DMS 273 treated with DMSO at 0.1 percent for 48 hours (cell line): ENCODE data around the gene NKAIN4.

Experiments
- DNase-seq: peaks from one replicate; lab custom pipeline; 2025; lab: John Stamatoyannopoulos, UW

The NKAIN4 gene

DNA sequence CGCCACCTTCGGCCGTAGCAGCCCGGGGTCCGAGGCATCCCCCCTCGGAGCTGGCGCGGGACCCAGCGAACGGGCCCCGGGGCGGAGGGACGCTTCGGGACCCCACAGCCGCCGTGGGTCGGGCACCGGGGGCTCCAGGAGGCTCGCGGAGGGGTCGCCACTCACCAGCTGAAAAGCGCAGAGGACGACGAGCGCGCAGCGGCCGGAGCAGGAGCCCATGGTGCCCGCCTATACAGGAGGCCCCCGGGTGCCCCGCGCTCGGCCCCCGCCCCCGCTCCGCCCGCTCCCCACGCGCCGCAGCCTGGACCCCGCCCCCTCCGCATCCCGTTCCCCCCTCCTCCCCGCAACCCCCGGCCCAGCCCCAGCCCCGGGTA, at the start of gene NKAIN4:
TSS of gene NKAIN4 (minus strand) at position 232 of the 374 bp plus-strand sequence. CDS start at position 219, 13 bp downstream.
- no peak for DNase-seq

DNA sequence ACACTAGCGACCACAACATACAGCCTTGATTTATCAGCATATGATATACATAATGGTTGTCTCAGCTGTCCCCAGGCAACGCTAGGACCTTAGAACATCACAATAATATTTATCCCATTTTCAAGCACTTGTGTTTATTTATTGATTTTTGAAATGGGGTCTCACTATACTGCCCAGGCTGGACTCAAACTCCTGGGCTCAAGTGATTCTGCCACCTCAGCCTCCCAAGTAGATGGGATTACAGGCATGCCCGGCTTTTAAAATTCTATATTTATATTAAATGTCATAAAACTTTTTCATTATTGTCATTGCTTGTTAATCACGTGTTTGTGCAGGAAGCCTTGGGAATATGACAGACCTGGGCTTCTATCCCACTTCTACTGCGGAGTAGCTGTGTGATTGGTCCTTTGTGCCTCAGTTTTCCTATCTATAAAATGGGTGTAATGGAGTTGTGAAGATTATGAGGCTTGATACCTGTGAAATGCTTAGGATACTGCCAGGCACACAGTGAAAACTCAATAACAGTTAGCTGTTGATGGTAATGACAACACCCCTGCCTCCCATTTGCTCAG, 48.9 kb upstream of the NKAIN4 start:
- DNase-seq: no peak

DNA sequence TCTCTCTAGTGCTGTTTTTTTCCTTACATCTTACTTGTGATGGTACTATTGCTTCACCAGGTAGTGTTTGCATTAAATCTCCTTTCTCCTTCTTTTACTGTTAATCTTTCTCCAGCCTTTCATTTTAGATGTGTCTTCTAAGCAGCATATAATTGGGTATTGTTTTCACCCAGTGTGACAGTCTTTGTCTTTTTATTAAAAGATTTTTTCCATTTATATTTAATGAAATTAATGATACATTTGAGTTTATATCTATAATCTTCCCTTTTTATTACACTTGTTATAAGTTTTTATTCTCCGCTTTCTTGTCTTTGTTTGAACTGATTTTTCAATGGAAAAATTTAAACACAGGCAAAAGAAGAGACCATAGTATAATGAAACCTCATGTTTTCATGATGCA, 47.4 kb upstream of the NKAIN4 start:
- DNase-seq: no peak

- no peak for DNase-seq
These were observed 44.6 kb upstream of the NKAIN4 start for GRCh38 chr20:63298731-63299312.

DNA sequence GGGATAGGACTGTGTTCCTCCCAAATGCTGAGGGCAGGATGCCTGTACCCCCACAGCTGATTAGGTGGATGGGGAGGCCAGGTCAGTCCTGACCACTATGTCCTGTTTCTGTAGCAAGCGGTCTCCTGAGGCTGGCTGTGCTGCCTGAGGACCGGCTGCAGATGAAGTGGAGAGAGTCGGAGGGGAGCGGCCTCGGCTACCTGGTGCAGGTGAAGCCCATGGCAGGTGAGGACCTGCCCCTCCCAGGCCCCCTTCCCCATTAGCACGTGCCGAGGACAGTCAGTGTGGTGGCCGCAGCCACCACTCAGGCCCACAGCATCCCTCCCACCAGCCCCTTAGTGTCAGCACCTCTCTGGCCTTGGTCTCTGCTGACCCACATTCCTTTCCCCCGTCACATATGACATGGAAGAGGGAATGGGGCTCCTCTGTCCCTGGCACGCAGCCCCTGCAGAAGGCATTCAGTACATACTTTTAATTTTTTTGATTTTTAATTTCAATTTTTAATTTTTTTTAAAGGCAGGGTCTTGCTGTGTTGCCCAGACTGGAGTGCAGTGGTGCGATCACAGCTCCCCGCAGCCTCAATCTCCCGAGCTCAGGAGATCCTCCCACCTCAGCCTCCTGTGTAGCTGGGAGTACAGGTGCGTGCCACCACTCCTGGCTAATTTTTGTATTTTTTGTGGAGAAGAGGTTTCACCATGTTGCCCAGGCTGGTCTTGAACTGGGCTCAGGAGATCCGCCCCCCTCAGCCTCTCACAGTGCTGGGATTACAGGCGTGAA, 43.7 kb upstream of the NKAIN4 start:
- no peak for DNase-seq

DNA sequence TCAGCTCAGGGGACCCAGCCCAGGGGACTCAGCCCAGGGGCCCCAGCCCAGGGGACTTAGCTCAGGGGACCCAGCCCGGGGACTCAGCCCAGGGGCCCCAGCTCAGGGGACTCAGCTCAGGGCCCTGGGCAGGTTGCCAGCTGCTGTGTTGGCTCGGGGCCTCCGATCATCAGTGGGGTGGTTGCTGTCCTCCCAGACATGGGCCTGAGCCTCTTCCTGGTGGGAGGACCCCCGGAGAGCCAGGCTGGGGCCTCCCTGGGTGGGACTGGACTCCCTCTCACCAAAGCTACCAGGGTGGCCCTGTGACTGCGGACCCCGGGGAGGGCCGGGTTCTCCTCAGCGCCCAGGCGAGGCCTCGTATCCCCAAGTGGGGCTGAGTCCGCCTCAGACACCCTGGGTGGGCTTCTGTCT, 43.1 kb upstream of the NKAIN4 start:
- DNase-seq: no peak

- no peak for DNase-seq
These were observed 42.5 kb upstream of the NKAIN4 start for GRCh38 chr20:63296531-63297299.

DNA sequence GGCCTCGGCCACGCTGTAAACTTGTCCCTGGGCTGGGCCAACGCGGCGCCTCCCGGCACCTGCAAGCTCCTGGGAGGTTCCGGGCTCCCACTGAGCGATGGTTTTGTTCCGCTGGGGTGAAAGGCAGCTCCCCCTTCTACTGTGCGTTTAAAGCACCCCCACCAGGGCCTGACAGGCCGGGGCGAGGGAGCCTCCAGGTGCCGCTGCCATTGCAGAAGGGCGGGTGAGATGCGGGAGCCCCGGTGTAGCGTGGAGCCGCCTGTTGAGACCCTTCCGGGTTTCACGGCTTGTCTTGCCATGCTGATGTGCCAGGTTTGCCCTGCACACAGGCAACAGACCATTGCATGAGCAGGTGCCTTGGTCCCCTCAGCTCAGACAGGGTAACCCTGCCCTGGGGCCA, 41.6 kb upstream of the NKAIN4 start:
- no peak for DNase-seq

GRCh38 chr20:63295422-63295821, 41.2 kb upstream of the NKAIN4 start:
- DNase-seq: no peak

GRCh38 chr20:63295018-63295417, 40.8 kb upstream of the NKAIN4 start:
- no peak for DNase-seq

- no peak for DNase-seq
These were observed 40.3 kb upstream of the NKAIN4 start for GRCh38 chr20:63294536-63294900.

DNA sequence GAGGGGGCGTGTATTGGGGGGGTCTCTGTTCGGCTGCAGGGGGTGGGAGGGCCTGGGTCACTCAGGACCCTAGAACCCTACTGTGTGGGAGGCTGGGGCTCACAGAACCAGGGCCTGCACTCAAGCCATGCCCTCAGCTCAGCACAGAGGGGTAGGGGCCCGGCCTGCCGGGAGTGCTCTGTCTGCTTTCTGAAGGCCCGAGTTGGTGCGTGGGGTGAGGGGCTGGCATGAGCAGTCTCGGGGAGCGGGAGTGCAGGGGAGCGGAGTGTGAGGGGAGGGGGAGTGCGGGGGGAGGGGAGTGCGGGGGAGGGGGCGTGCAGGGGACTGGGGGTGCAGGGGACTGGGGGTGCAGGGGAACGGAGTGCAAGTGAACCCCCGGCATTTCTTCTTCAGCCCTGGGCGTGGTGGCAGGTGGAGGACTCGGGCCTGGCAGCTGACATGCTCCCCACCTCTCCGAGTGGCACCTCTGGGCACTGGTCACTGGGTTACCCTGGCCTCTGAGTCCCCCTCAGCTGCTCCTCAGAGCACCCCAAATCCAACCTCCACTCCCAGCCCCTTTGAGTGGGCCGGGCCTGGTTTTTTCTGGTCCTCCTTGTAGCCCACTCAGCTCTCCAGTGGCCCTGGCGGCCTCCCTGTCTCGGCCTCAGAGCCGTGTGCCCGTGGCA, 39.7 kb upstream of the NKAIN4 start:
- no peak for DNase-seq

DNA sequence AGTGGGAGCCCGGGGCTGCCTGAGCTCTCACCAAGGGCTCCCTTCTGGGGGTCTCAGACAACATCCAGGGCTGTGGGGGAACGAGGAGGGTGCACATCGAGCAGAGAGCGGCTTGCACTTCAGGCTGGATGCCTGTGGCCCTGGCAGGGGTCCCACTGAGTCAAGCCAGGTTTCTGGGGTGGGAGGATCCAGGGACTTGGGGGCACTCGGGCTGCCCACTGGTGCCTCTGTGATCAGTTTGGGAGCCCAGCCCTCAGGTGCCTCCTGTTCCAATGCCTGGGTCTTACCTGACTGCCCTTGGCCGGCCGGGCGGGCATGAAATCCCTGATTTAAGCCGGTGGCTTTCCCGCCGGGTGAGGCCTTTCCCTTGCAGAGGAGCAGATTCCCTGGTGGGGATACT, 39.2 kb upstream of the NKAIN4 start:
- DNase-seq: no peak

GRCh38 chr20:63292904-63293303, 38.6 kb upstream of the NKAIN4 start, which contains the start of gene COL20A1:
COL20A1 (plus strand) TSS chr20:63293186; CDS start chr20:63295108, 1,922 bp downstream.
- no peak for DNase-seq

GRCh38 chr20:63292292-63292701, 38.0 kb upstream of the NKAIN4 start:
- no peak for DNase-seq

- DNase-seq: no peak
These were observed 37.5 kb upstream of the NKAIN4 start for GRCh38 chr20:63291811-63292210.

- DNase-seq: no peak
These were observed 36.6 kb upstream of the NKAIN4 start for GRCh38 chr20:63290677-63291472.

DNA sequence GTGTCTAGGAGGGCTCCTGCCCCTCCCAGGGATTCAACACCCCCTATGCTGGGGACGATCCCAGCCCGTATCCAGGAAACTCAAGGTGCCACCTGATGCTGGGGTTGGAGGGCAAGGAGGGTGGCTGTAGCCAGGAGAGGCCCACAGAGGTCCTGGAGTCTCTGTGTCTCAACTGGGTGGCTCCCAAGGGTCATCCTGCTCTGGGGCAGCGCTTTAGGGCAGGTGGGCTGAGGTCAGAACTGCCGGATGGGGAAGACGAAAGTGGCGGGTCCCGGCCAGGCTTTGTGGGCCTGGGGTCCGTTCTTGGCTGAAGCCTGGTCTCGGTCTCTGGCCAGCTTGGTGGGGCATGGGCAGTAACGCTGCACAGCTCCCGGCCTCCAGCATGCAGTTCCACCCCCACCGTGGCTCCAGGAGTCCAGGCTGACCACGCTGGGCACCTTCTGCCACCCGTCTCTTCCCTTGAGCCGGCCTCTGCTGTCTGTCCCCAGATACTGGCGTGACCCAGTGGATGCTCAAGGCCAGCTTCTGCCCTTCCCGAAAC, 35.9 kb upstream of the NKAIN4 start:
- DNase-seq: no peak

GRCh38 chr20:63289311-63290135, 35.3 kb upstream of the NKAIN4 start:
- no peak for DNase-seq
